NK-92 (cell line): Measurements from ENCODE around the gene CRYGN.

ENCODE experiments used
- DNase-seq: peaks from one replicate; lab custom pipeline; 2025; ENCODE audit not compliant: unreplicated experiment; lab: John Stamatoyannopoulos, UW

Gene CRYGN

GRCh38 chr7:151408839-151409666 is 30.9 kb downstream of the CRYGN start:
- DNase-seq, result no peak

- DNase-seq, result no peak
Observed at GRCh38 chr7:151408498-151408838, 31.5 kb downstream of the CRYGN start.

- DNase-seq, result no peak
Observed at GRCh38 chr7:151406886-151407583, 32.9 kb downstream of the CRYGN start.

GRCh38 chr7:151406051-151406875 is 33.7 kb downstream of the CRYGN start:
- DNase-seq, result no peak

- DNase-seq, result no peak
Observed at GRCh38 chr7:151405588-151405987, 34.4 kb downstream of the CRYGN start.

- DNase-seq, result no peak
Observed at GRCh38 chr7:151405056-151405455, 34.9 kb downstream of the CRYGN start.

GRCh38 chr7:151404216-151405011 is 35.5 kb downstream of the CRYGN start:
- no peak for DNase-seq

- DNase-seq, result no peak
Observed at GRCh38 chr7:151403764-151404163, 36.2 kb downstream of the CRYGN start.

GRCh38 chr7:151402029-151402835 is 37.7 kb downstream of the CRYGN start:
- DNase-seq, result no peak

GRCh38 chr7:151400626-151401315 is 39.2 kb downstream of the CRYGN start:
- DNase-seq, result no peak

- no peak for DNase-seq
Observed at GRCh38 chr7:151399906-151400305, 40.0 kb downstream of the CRYGN start.

- DNase-seq, result no peak
Observed at GRCh38 chr7:151399305-151399601, 40.7 kb downstream of the CRYGN start.

GRCh38 chr7:151398446-151399304 is 41.3 kb downstream of the CRYGN start:
- DNase-seq, result no peak

- DNase-seq, result no peak
Observed at GRCh38 chr7:151397026-151397425, 42.9 kb downstream of the CRYGN start.

GRCh38 chr7:151396328-151396970 is 43.5 kb downstream of the CRYGN start:
- no peak for DNase-seq

GRCh38 chr7:151395036-151395367 is 44.9 kb downstream of the CRYGN start:
- no peak for DNase-seq

- DNase-seq, result no peak
Observed at GRCh38 chr7:151394076-151395035, 45.6 kb downstream of the CRYGN start.
